Raji (cell line): ENCODE measurements around the gene SORCS2.

Experiments
- POLR2A ChIP-seq: IDR thresholded peaks from 2 replicates; pipeline ENCODE4 v1.6.1; 2011; ENCODE audit warnings: low read depth, low read length, control low read depth; ENCODE audit not compliant: insufficient read depth

The SORCS2 gene

GRCh38 chr4:7347981-7348380 is 155.6 kb downstream of the SORCS2 start:
- no peak for TF ChIP-seq POLR2A

- no peak for TF ChIP-seq POLR2A
Measured at GRCh38 chr4:7348946-7349900, 156.9 kb downstream of the SORCS2 start.

GRCh38 chr4:7350396-7350795 is 158.1 kb downstream of the SORCS2 start:
- no peak for TF ChIP-seq POLR2A

- no peak for TF ChIP-seq POLR2A
Measured at GRCh38 chr4:7351014-7351413, 158.7 kb downstream of the SORCS2 start.

- TF ChIP-seq POLR2A, result no peak
Measured at GRCh38 chr4:7352486-7352885, 160.1 kb downstream of the SORCS2 start.

- TF ChIP-seq POLR2A, result no peak
Measured at GRCh38 chr4:7353046-7353790, 160.9 kb downstream of the SORCS2 start.

- no peak for TF ChIP-seq POLR2A
Measured at GRCh38 chr4:7353846-7354610, 161.7 kb downstream of the SORCS2 start.

- TF ChIP-seq POLR2A, result no peak
Measured at GRCh38 chr4:7354927-7355326, 162.6 kb downstream of the SORCS2 start.

- TF ChIP-seq POLR2A, result no peak
Measured at GRCh38 chr4:7355795-7356194, 163.5 kb downstream of the SORCS2 start.

GRCh38 chr4:7356667-7357310 is 164.5 kb downstream of the SORCS2 start:
- no peak for TF ChIP-seq POLR2A

- TF ChIP-seq POLR2A, result no peak
Measured at GRCh38 chr4:7357323-7357722, 165.0 kb downstream of the SORCS2 start.

GRCh38 chr4:7358100-7358735 is 165.9 kb downstream of the SORCS2 start:
- TF ChIP-seq POLR2A, result no peak

- TF ChIP-seq POLR2A, result no peak
Measured at GRCh38 chr4:7359400-7360062, 167.2 kb downstream of the SORCS2 start.

GRCh38 chr4:7360806-7361205 is 168.5 kb downstream of the SORCS2 start:
- no peak for TF ChIP-seq POLR2A
